Right hindlimb (tissue), 1 donor: ENCODE results near the gene SLC26A2.

Experiments used
- DNase-seq: peaks from one replicate; pipeline ENCODE4 v3.0.0-alpha.2; 2018

SLC26A2 gene

GRCh38 chr5:149962601-149963300 is 2.2 kb downstream of the SLC26A2 start:
- DNase-seq, result no peak

GRCh38 chr5:149963729-149964128 is 3.2 kb downstream of the SLC26A2 start:
- DNase-seq, result no peak

- DNase-seq, result no peak
Measured at GRCh38 chr5:149966946-149967345, 6.4 kb downstream of the SLC26A2 start.

- no peak for DNase-seq
Measured at GRCh38 chr5:149969181-149969930, 8.8 kb downstream of the SLC26A2 start.

GRCh38 chr5:149975409-149975808 is 14.9 kb downstream of the SLC26A2 start:
- DNase-seq, result no peak

GRCh38 chr5:149979896-149980295 is 19.3 kb downstream of the SLC26A2 start:
- DNase-seq, result no peak

GRCh38 chr5:149981206-149981605 is 20.6 kb downstream of the SLC26A2 start:
- no peak for DNase-seq

GRCh38 chr5:149982505-149982904 is 21.9 kb downstream of the SLC26A2 start:
- no peak for DNase-seq

GRCh38 chr5:149988126-149988525 is 27.6 kb downstream of the SLC26A2 start:
- DNase-seq, result no peak

GRCh38 chr5:149990518-149991376 is 30.2 kb downstream of the SLC26A2 start:
- DNase-seq, result peak; percentile 69

GRCh38 chr5:149993471-149993870 is 32.9 kb downstream of the SLC26A2 start:
- no peak for DNase-seq

- no peak for DNase-seq
Measured at GRCh38 chr5:149995385-149996204, 35.0 kb downstream of the SLC26A2 start.

- DNase-seq, result no peak
Measured at GRCh38 chr5:149996205-149996890, 35.8 kb downstream of the SLC26A2 start.

- no peak for DNase-seq
Measured at GRCh38 chr5:149998281-149998680, 37.7 kb downstream of the SLC26A2 start.

GRCh38 chr5:149999359-149999758 is 38.8 kb downstream of the SLC26A2 start:
- no peak for DNase-seq

- DNase-seq, result no peak
Measured at GRCh38 chr5:149999866-150000255, 39.3 kb downstream of the SLC26A2 start.

GRCh38 chr5:150000256-150000989 is 39.9 kb downstream of the SLC26A2 start, which contains the start of the genes HMGXB3 and TIGD6:
Gene HMGXB3, plus strand, starts transcription at chr5:150000739. Its CDS starts 4,114 bp downstream, at chr5:150004853.
Gene TIGD6, minus strand, starts transcription at chr5:150000654. Its CDS starts 4,306 bp downstream, at chr5:149996348.
- peak; percentile 97 for DNase-seq

GRCh38 chr5:150000990-150001659 is 40.6 kb downstream of the SLC26A2 start:
- DNase-seq, result peak; percentile 51

GRCh38 chr5:150001660-150002486 is 41.3 kb downstream of the SLC26A2 start:
- DNase-seq, result peak; percentile 54
